Right ventricle myocardium inferior (tissue), 1 donor: ENCODE results near the gene LRFN2. TPM values are rescaled to one million over a fixed set of nuclear protein-coding genes. Genes with fewer than 3 reads are reported as not detected.

Source experiments
- ATAC-seq: fragments of 200-7000 bp; cut with Tn5 transposase; one replicate; pipeline ENCODE4 v1.9.1; 2020; ENCODE audit warnings: mild to moderate bottlenecking, moderate library complexity
- DNase-seq: peaks from one replicate; pipeline ENCODE4 v3.0.0; 2021; ENCODE audit errors: missing footprints
- intact Hi-C: fragments of 100-400 bp; cut with DNase I; formaldehyde crosslinking; loops from one replicate; pipeline ENCODE4 v1.11.0; 2022
- total RNA-seq: library from RNA; stranded (reverse); fragmentation: NEBNext Ultra II Directional; extraction: Animal tissue kit (Norgen Biotek cat#: 25700); gene quantifications from one replicate; pipeline ENCODE4 v1.2.1, GENCODE V29; 2021
- donor health status: DM: no; HTN: yes; CAD: no; lungs with severe emphysema.

The LRFN2 gene
- total RNA-seq, 1 donor from 2014 or later = not detected

- DNase-seq (no peak), ATAC-seq (no peak)
- intact Hi-C loops = no loop called here
These were observed 96.7 kb downstream of the LRFN2 start for GRCh38 chr6:40490508-40490907.

- DNase-seq = no peak
- no peak for ATAC-seq
- intact Hi-C loops = no loop called here
These were observed 97.4 kb downstream of the LRFN2 start for GRCh38 chr6:40489798-40490197.

- DNase-seq = no peak
- no peak for ATAC-seq
- intact Hi-C loops = no loop called here
These were observed 100.6 kb downstream of the LRFN2 start for GRCh38 chr6:40486576-40486975.

- intact Hi-C loops = no loop called here
These were observed 101.4 kb downstream of the LRFN2 start for GRCh38 chr6:40485795-40486194.

GRCh38 chr6:40485300-40485699, 101.9 kb downstream of the LRFN2 start:
- intact Hi-C loops = no loop called here
- no peak for DNase-seq
- no peak for ATAC-seq

More at GRCh38 chr6:40485795-40486194, 101.4 kb downstream of the LRFN2 start:
- DNase-seq = no peak
- no peak for ATAC-seq

GRCh38 chr6:40484066-40484465, 103.1 kb downstream of the LRFN2 start:
- ATAC-seq (no peak), DNase-seq (no peak)
- intact Hi-C loops = no loop called here

- DNase-seq = no peak
- intact Hi-C loops = no loop called here
- no peak for ATAC-seq
These were observed 104.6 kb downstream of the LRFN2 start for GRCh38 chr6:40482532-40482931.

GRCh38 chr6:40480678-40481077, 106.5 kb downstream of the LRFN2 start:
- ATAC-seq (no peak), DNase-seq (no peak)
- intact Hi-C loops = no loop called here

GRCh38 chr6:40479706-40480105, 107.5 kb downstream of the LRFN2 start:
- intact Hi-C loops = no loop called here
- DNase-seq (no peak), ATAC-seq (no peak)

- DNase-seq (no peak), ATAC-seq (no peak)
- intact Hi-C loops = no loop called here
These were observed 109.7 kb downstream of the LRFN2 start for GRCh38 chr6:40477246-40478126.

GRCh38 chr6:40476673-40477072, 110.5 kb downstream of the LRFN2 start:
- no peak for DNase-seq
- intact Hi-C loops = no loop called here
- peak; percentile 55 for ATAC-seq

- ATAC-seq = no peak
- intact Hi-C loops = no loop called here
- no peak for DNase-seq
These were observed 112.2 kb downstream of the LRFN2 start for GRCh38 chr6:40474937-40475336.

GRCh38 chr6:40473026-40473425, 114.1 kb downstream of the LRFN2 start:
- no peak for DNase-seq
- intact Hi-C loops = no loop called here
- ATAC-seq = no peak

- intact Hi-C loops = no loop called here
- no peak for DNase-seq
- ATAC-seq = no peak
These were observed 114.8 kb downstream of the LRFN2 start for GRCh38 chr6:40472353-40472752.

- ATAC-seq (no peak), DNase-seq (no peak)
- intact Hi-C loops = no loop called here
These were observed 115.9 kb downstream of the LRFN2 start for GRCh38 chr6:40471243-40471642.

- no peak for DNase-seq
- intact Hi-C loops = no loop called here
- no peak for ATAC-seq
These were observed 117.8 kb downstream of the LRFN2 start for GRCh38 chr6:40469323-40469722.

- no peak for DNase-seq
- no peak for ATAC-seq
- intact Hi-C loops = no loop called here
These were observed 120.1 kb downstream of the LRFN2 start for GRCh38 chr6:40466986-40467539.

GRCh38 chr6:40461643-40462042, 125.5 kb downstream of the LRFN2 start:
- intact Hi-C loops = no loop called here
- ATAC-seq = no peak
- no peak for DNase-seq

- intact Hi-C loops = no loop called here
- ATAC-seq = no peak
- no peak for DNase-seq
These were observed 126.8 kb downstream of the LRFN2 start for GRCh38 chr6:40460380-40460779.

- no peak for ATAC-seq
- no peak for DNase-seq
- intact Hi-C loops = no loop called here
These were observed 129.9 kb downstream of the LRFN2 start for GRCh38 chr6:40457261-40457660.
